A549 (cell line): Measurements from ENCODE around the gene EVX2. TPM values are rescaled to one million over a fixed set of nuclear protein-coding genes. Genes with fewer than 3 reads are reported as not detected.
A peak's percentile ranks its signal among the peaks of the same experiment; 100 is the strongest.

Experiments used
- ATAC-seq, 2 experiments: fragments of 200-7000 bp in 1 of 2; fragments of >200 bp in 1 of 2; cut with Nextera tagmentation in 1 of 2; cut with Tn5 transposase in 1 of 2; 3 replicates each; pipeline versions ENCODE4 v1.8.0 to v1.9.1; 2018 to 2020; ENCODE audit warnings: mild to moderate bottlenecking in 1 of 2, moderate library complexity in 1 of 2
- CTCF ChIA-PET: fragments of 300-600 bp; sonication (Branson Sonifier 250); formaldehyde crosslinking; extraction: SDS; loops from one replicate; lab custom pipeline; 2021; ENCODE audit warnings: antibody characterized with exemption, inconsistent platforms; lab: Yijun Ruan, JAX
- POLR2A ChIA-PET: fragments of 350-600 bp; formaldehyde crosslinking; extraction: SDS; loops from one replicate; lab custom pipeline; 2021; ENCODE audit warnings: antibody characterized with exemption, inconsistent platforms; lab: Yijun Ruan, JAX
- DNase-seq, 2 experiments: peaks; one replicate each; pipeline versions ENCODE4 v3.0.0 to v3.0.0-alpha.2; 2011 to 2016; ENCODE audit warnings: low read depth in 1 of 2, low spot score in 1 of 2
- FAIRE-seq: peaks from 2 replicates; lab custom pipeline; 2011; peaks lifted over from hg19 to GRCh38; lab: Jason Lieb, UNC
- H3K27ac ChIP-seq, 2 experiments: fragments of >200 bp; sonication (Bioruptor Twin); formaldehyde crosslinking; 3 replicates each; pipeline ENCODE4 v1.5.1; 2016 to 2017
- H3K4me1 ChIP-seq: fragments of >200 bp; sonication (Bioruptor Twin); formaldehyde crosslinking; 3 replicates; pipeline ENCODE4 v1.6.1; 2016
- H3K4me2 ChIP-seq: fragments of >200 bp; sonication (Bioruptor Twin); formaldehyde crosslinking; 3 replicates; pipeline ENCODE4 v1.6.1; 2016
- H3K4me3 ChIP-seq: fragments of >200 bp; sonication (Bioruptor Twin); formaldehyde crosslinking; 3 replicates; pipeline ENCODE4 v1.5.1; 2016
- H3K9me3 ChIP-seq: fragments of >200 bp; sonication (Bioruptor Twin); formaldehyde crosslinking; 3 replicates; pipeline ENCODE4 v1.6.1; 2016
- CBX2 ChIP-seq: fragments of 200-600 bp; sonication (generic); IDR thresholded peaks from 2 replicates; pipeline ENCODE4 v1.6.1; 2016; ENCODE audit warnings: low read depth, mild to moderate bottlenecking, borderline replicate concordance
- CBX8 ChIP-seq: fragments of 200-600 bp; sonication (generic); IDR thresholded peaks from 2 replicates; pipeline ENCODE4 v1.6.1; 2016
- CHD2 ChIP-seq: fragments of 150-350 bp; IDR thresholded peaks from 2 replicates; pipeline ENCODE4 v1.6.1; 2014; ENCODE audit warnings: low read length; ENCODE audit not compliant: partially characterized antibody
- EHF ChIP-seq: fragments of 250-450 bp; sonication (Bioruptor Pico); IDR thresholded peaks from 2 replicates; pipeline ENCODE4 v1.5.0; 2020; ENCODE audit warnings: mild to moderate bottlenecking
- EP300 ChIP-seq, 2 experiments: fragments of >200 bp; sonication (Bioruptor Twin); formaldehyde crosslinking; IDR thresholded peaks; 2 replicates in 1 of 2; 3 replicates in 1 of 2; pipeline ENCODE4 v1.6.1; 2016 to 2017
- FOSB ChIP-seq: fragments of 250-450 bp; sonication (Bioruptor Pico); IDR thresholded peaks from 2 replicates; pipeline ENCODE4 v1.5.0; 2020; ENCODE audit warnings: mild to moderate bottlenecking, moderate library complexity
- GATA3 ChIP-seq: IDR thresholded peaks from 2 replicates; pipeline ENCODE4 v1.6.1; 2012; ENCODE audit warnings: borderline replicate concordance
- HOXA7 ChIP-seq: fragments of 250-450 bp; sonication (Bioruptor Pico); IDR thresholded peaks from 2 replicates; pipeline ENCODE4 v1.5.0; 2020; ENCODE audit warnings: mild to moderate bottlenecking, moderate library complexity
- JUN ChIP-seq, 2 experiments: fragments of >200 bp; sonication (Bioruptor Twin); formaldehyde crosslinking; IDR thresholded peaks; 2 replicates in 1 of 2; 3 replicates in 1 of 2; pipeline ENCODE4 v1.6.1; 2016 to 2017
- KDM5A ChIP-seq: fragments of 200-600 bp; sonication (generic); IDR thresholded peaks from 2 replicates; pipeline ENCODE4 v1.6.1; 2016; ENCODE audit warnings: antibody characterized with exemption, mild to moderate bottlenecking
- MAFK ChIP-seq: fragments of 450-650 bp; IDR thresholded peaks from 2 replicates; pipeline ENCODE4 v1.6.1; 2014; ENCODE audit not compliant: partially characterized antibody
- MAZ ChIP-seq: fragments of 150-350 bp; IDR thresholded peaks from 2 replicates; pipeline ENCODE4 v1.6.1; 2014; ENCODE audit warnings: antibody characterized with exemption, low read depth, low read length, borderline replicate concordance
- MYC ChIP-seq: IDR thresholded peaks from 2 replicates; pipeline ENCODE4 v1.6.1; 2012; ENCODE audit warnings: mild to moderate bottlenecking, inconsistent platforms, low read length, improper control_type of control experiment, borderline replicate concordance
- RNF2 ChIP-seq: fragments of 200-600 bp; sonication (generic); IDR thresholded peaks from 2 replicates; pipeline ENCODE4 v1.6.1; 2016; ENCODE audit warnings: low read depth, mild to moderate bottlenecking, antibody characterized with exemption, moderate library complexity, borderline replicate concordance
- TFCP2L1 ChIP-seq: fragments of 250-450 bp; sonication (Bioruptor Pico); IDR thresholded peaks from 2 replicates; pipeline ENCODE4 v1.5.0; 2021; ENCODE audit warnings: mild to moderate bottlenecking
- ZFP36 ChIP-seq: fragments of 450-650 bp; IDR thresholded peaks from 2 replicates; pipeline ENCODE4 v1.6.1; 2014; ENCODE audit warnings: borderline replicate concordance; ENCODE audit not compliant: partially characterized antibody
- ZNF302 ChIP-seq: fragments of 250-450 bp; sonication (Bioruptor Pico); IDR thresholded peaks from 2 replicates; pipeline ENCODE4 v1.9.0; 2021; ENCODE audit warnings: inconsistent platforms, mild to moderate bottlenecking, moderate library complexity
- WGBS: methylation state at CpG from one replicate; pipeline ENCODE4 v1.1.6; 2017; ENCODE audit errors: missing lambda C conversion rate; 5-methylcytosine and 5-hydroxymethylcytosine counted together
- polyA plus RNA-seq, 4 experiments: library from polyadenylated mRNA; depleted of rRNA in 3 of 4; stranded (reverse); fragments of >200 nt; fragmentation: RNase III in 1 of 4; extraction: RNeasy Plus Mini Kit Qiagen cat#74134 plus additional on column Dnase treatment in 1 of 4; gene quantifications; 2 replicates in 3 of 4; 3 replicates in 1 of 4; pipeline ENCODE4 v1.2.3, GENCODE V29; 2011 to 2017
- TF ChIP-seq, protein P1 (sequence below): fragments of >200 bp; sonication (Bioruptor Twin); formaldehyde crosslinking; IDR thresholded peaks from 3 replicates; pipeline ENCODE4 v1.6.1; 2016
- TF ChIP-seq, protein P2 (sequence below): fragments of >200 bp; sonication (Bioruptor Twin); formaldehyde crosslinking; IDR thresholded peaks from 2 replicates; pipeline ENCODE4 v1.6.1; 2016
- TF ChIP-seq, protein P3 (sequence below): IDR thresholded peaks from 2 replicates; pipeline ENCODE4 v1.6.1; 2012; ENCODE audit warnings: low read depth, borderline replicate concordance
- TF ChIP-seq, protein P4 (sequence below): fragments of 250-450 bp; sonication (Bioruptor Pico); IDR thresholded peaks from 2 replicates; pipeline ENCODE4 v1.5.0; 2020; ENCODE audit warnings: low read depth, mild to moderate bottlenecking, moderate library complexity

EVX2 gene
- polyA plus RNA-seq, 2 of the 4 experiments (the other 2 are of a cell fraction), result 0.03 TPM; not detected in 1

DNA sequence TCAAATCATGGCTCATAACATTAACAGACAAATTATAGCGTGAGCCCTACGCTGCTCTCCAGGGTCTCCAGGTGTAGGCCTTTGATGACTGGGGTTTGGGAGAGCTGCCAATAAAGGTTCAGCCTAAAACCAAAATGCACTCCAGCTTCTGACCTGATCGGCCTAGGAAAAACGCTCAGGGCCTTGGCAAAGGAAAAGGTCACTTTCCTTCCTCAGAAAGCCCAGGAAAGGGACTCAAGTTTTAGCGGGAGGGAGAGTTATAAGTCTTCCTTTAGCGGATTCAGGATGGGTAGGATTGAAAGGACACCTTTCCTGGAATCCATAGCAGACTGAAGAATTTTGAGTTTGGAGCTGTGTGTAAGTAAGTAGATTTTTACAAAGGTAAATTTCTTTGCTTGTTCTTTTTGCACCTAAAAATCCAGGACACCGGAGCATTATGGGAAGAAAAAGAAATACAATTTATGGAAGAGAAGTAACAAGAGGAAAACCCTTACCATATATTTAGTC lies 8.8 kb downstream of the EVX2 start (continued):
- TF ChIP-seq TFCP2L1 (no peak), FOSB (no peak), CBX8 (no peak), ZNF302 (no peak), MAFK (no peak), GATA3 (no peak)
- TF ChIP-seq, all 56 proteins: peak for 0

DNA sequence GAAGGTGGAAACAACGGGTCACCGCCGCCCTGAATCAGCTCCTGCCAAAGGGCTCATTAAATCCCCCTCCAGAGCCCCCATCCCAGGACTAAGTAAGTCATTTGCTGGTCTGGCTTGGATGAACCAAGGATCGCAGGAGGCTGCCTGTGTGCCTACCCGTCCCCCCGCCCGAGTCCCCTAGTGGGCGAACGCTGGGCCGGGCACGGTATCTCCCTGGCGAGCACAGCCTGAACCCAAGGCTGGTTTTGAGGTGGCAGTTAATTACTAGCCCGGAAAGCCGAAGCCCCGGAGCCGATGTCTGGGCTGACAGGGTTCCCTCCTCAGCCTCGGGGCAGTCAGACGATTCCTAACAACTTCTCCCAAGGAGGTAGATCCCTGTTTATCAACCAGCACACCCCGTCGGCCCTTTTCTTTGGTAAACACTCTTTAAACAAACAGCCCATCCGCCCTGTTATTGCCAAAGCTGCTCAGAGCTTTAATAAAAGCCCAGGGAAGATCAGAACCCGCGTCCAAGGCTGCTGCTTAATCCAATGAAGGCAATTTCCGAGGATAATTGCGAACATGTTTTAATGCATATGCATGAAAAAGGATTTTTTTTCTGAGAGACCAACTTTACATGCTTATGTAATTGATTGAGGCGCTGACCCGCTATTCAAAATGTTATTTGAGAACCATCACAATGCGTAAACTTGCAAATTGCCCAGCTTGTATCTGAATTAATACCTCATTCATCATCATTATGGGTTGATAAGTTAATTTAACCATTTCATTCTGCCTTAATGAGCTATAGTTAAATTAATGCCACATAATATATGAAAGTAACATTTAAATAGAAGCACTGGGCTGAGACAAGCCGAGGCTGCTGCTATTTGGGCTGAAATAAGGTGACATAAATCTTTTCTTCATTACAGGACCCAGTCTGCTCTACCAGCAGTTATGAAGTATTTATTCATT lies 10.5 kb downstream of the EVX2 start:
- Histone ChIP-seq H3K4me2 (no peak overlapping the region), H3K4me3 (no peak overlapping the region), H3K4me1 (no peaks in the 10 kb centered on the region), H3K9me3 (no peaks in the 10 kb centered on the region), H3K27ac (no peak overlapping the region)
- POLR2A ChIA-PET, result no interaction called here
- CTCF ChIA-PET, result interaction anchor here (0.6 to 1.3 kb wide), 3 partner anchors 61 to 706 kb away, joined by 3 to 4 read pairs (median 3); no protein-coding TSS in a partner anchor
- WGBS, result 44% methylated on average over 29 of the region's 29 CpGs
- ATAC-seq (peak in 1 of 2 experiments; percentile 38; a peak in 3 of 6 replicates), FAIRE-seq (no peak), DNase-seq (no peak)
- TF ChIP-seq TFCP2L1 (no peak), HOXA7 (no peak), CBX2 (no peak)

DNA sequence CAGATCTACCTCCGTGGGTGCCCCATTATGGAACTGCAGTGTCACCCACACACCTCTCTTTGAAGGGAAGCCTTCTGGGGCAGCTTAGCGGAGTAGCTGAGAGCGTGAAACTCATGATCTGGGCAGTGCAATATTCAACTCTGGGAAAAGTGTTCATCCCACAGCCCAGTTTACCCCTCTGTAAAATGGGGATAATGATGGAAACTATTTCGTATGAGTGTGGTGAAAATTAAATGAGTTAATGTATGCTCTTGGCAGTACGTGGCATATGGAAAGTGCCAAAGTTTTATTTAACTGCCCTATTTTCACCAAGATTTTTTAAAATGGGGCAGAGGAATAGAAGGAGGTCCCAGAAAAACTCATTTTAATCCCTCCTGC lies 11.5 kb downstream of the EVX2 start:
- WGBS, result 52% methylated on average over 5 of the region's 5 CpGs
- Histone ChIP-seq H3K4me3 (no peak overlapping the region), H3K27ac (no peak overlapping the region), H3K4me2 (no peak overlapping the region), H3K9me3 (no peaks in the 10 kb centered on the region), H3K4me1 (no peaks in the 10 kb centered on the region)
- DNase-seq (no peak), FAIRE-seq (no peak), ATAC-seq (no peak)
- ChIA-PET POLR2A (no interaction called here), CTCF (interaction anchor here (0.7 kb wide), 1 partner anchor 714 kb away, joined by 4 read pairs; no protein-coding TSS in a partner anchor)
- TF ChIP-seq KDM5A (no peak), CHD2 (no peak), MAFK (no peak), CBX2 (no peak), ZFP36 (no peak), RNF2 (no peak), FOSB (no peak), GATA3 (no peak), MYC (no peak), MAZ (no peak), JUN (IDR thresholded peaks at IDR 0.05) (no peak), EP300 (IDR thresholded peaks at IDR 0.05) (no peak), EHF (CRISPR knock-in tag) (no peak), TFCP2L1 (no peak)
- TF ChIP-seq, protein P1, sequence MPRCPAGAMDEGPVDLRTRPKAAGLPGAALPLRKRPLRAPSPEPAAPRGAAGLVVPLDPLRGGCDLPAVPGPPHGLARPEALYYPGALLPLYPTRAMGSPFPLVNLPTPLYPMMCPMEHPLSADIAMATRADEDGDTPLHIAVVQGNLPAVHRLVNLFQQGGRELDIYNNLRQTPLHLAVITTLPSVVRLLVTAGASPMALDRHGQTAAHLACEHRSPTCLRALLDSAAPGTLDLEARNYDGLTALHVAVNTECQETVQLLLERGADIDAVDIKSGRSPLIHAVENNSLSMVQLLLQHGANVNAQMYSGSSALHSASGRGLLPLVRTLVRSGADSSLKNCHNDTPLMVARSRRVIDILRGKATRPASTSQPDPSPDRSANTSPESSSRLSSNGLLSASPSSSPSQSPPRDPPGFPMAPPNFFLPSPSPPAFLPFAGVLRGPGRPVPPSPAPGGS, result no peak
- TF ChIP-seq, protein P2, sequence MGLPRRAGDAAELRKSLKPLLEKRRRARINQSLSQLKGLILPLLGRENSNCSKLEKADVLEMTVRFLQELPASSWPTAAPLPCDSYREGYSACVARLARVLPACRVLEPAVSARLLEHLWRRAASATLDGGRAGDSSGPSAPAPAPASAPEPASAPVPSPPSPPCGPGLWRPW, result no peak
- TF ChIP-seq, protein P3, sequence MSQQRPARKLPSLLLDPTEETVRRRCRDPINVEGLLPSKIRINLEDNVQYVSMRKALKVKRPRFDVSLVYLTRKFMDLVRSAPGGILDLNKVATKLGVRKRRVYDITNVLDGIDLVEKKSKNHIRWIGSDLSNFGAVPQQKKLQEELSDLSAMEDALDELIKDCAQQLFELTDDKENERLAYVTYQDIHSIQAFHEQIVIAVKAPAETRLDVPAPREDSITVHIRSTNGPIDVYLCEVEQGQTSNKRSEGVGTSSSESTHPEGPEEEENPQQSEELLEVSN, result no peak
- TF ChIP-seq, protein P4, sequence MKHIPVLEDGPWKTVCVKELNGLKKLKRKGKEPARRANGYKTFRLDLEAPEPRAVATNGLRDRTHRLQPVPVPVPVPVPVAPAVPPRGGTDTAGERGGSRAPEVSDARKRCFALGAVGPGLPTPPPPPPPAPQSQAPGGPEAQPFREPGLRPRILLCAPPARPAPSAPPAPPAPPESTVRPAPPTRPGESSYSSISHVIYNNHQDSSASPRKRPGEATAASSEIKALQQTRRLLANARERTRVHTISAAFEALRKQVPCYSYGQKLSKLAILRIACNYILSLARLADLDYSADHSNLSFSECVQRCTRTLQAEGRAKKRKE, result no peak
